Upper lobe of left lung (tissue), 6 donors: ENCODE data around the gene OR4X2. TPM values are rescaled to one million over a fixed set of nuclear protein-coding genes. Genes with fewer than 3 reads are reported as not detected.

Experiments
- ATAC-seq, 2 donors: fragments of 200-7000 bp; cut with Tn5 transposase; one replicate each; pipeline ENCODE4 v1.9.1; 2022; ENCODE audit warnings: mild to moderate bottlenecking in 2 of 2, moderate library complexity in 2 of 2; ENCODE audit not compliant: low FRiP score in 2 of 2
- DNase-seq, 2 donors: peaks; one replicate each; pipeline ENCODE4 v3.0.0-alpha.2; 2019 to 2020
- H3K27ac ChIP-seq, 4 donors: fragments of 200-600 bp; sonication (generic); one replicate each; pipeline ENCODE4 v1.5.1; 2016 to 2019
- H3K27me3 ChIP-seq, 4 donors: fragments of 200-600 bp; sonication (generic); one replicate each; pipeline ENCODE4 v1.5.1; 2017 to 2019
- H3K36me3 ChIP-seq, 4 donors: fragments of 200-600 bp; sonication (generic); one replicate each; pipeline ENCODE4 v1.5.1; 2016 to 2019
- H3K4me1 ChIP-seq, 4 donors: fragments of 200-600 bp; sonication (generic); one replicate each; pipeline ENCODE4 v1.5.1; 2018 to 2019
- H3K4me3 ChIP-seq, 4 donors: fragments of 200-600 bp; sonication (generic); one replicate each; pipeline ENCODE4 v1.5.1; 2017 to 2019; ENCODE audit warnings: mild to moderate bottlenecking in 2 of 4, moderate library complexity in 1 of 4
- H3K9me3 ChIP-seq, 4 donors: fragments of 200-600 bp; sonication (generic); one replicate each; pipeline ENCODE4 v1.5.1; 2018 to 2019
- EP300 ChIP-seq, 4 donors: sonication (generic); formaldehyde crosslinking; IDR thresholded peaks; one replicate each; pipeline ENCODE4 v1.5.1; 2017; ENCODE audit warnings: antibody characterized with exemption in 4 of 4, control low read depth in 2 of 4
- POLR2A ChIP-seq, 4 donors: fragments of 450-650 bp; IDR thresholded peaks; one replicate each; pipeline ENCODE4 v1.5.1; 2016 to 2017; ENCODE audit warnings: antibody characterized with exemption in 4 of 4, mild to moderate bottlenecking in 2 of 4
- POLR2AphosphoS5 ChIP-seq, 2 donors: sonication (generic); formaldehyde crosslinking; IDR thresholded peaks; one replicate each; pipeline ENCODE4 v1.5.1; 2017; ENCODE audit warnings: antibody characterized with exemption in 2 of 2
- WGBS, 2 donors: methylation state at CpG; one replicate each; pipeline ENCODE4 v1.1.5; 2017 to 2018; 5-methylcytosine and 5-hydroxymethylcytosine counted together
- total RNA-seq, 6 donors: library from RNA; depleted of rRNA in 4 of 6; stranded (reverse); fragments of >200 nt in 4 of 6; gene quantifications; one replicate each; pipeline versions ENCODE4 v1.1.0 to v1.2.1, GENCODE V29; 2016 to 2021
- TF ChIP-seq, protein P1 (sequence below), 6 experiments: fragments of 450-650 bp in 4 of 6; fragments of 200-600 bp in 2 of 6; sonication (generic) in 2 of 6; IDR thresholded peaks; one replicate each; pipeline ENCODE4 v1.5.1; 2016 to 2019; ENCODE audit warnings: antibody characterized with exemption in 6 of 6
- donor health status: DM: no; HTN: no; CAD: no; lungs with moderate emphysema.
- donor health status: DM: no; HTN: yes; CAD: no; lungs with severe emphysema.

Gene OR4X2
- total RNA-seq, 6 donors from 2014 or later = not detected

DNA sequence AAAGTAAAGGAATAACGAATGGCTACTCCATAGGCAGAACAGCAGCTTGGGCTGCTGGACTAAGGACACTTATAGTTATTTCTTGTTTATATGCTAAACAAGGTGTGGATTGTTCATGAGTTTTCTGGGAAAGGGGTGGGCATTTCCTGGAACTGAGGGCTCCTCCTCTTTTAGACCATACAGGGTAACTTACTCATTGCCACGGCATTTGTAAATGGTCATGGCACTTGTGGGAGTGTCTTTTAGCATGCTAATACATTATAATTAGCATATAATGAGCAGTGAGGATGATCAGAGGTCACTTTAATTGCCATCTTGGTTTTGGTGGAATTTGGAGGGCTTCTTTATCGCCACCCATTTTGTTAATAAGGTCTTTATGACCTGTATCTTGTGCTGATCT, 25.7 kb downstream of the OR4X2 start:
- H3K36me3 ChIP-seq = no peaks in the 10 kb centered on the region
- 53 to 79% methylated on average over 3 of the region's 3 CpGs for WGBS, 2 donors
- no peak overlapping the region for H3K27ac ChIP-seq
- H3K9me3 ChIP-seq = no peaks in the 10 kb centered on the region
- DNase-seq = no peak
- no peak for TF ChIP-seq POLR2AphosphoS5 (IDR thresholded peaks at IDR 0.05)
- TF ChIP-seq POLR2A (IDR thresholded peaks at IDR 0.05) = no peak
- TF ChIP-seq, protein P1, sequence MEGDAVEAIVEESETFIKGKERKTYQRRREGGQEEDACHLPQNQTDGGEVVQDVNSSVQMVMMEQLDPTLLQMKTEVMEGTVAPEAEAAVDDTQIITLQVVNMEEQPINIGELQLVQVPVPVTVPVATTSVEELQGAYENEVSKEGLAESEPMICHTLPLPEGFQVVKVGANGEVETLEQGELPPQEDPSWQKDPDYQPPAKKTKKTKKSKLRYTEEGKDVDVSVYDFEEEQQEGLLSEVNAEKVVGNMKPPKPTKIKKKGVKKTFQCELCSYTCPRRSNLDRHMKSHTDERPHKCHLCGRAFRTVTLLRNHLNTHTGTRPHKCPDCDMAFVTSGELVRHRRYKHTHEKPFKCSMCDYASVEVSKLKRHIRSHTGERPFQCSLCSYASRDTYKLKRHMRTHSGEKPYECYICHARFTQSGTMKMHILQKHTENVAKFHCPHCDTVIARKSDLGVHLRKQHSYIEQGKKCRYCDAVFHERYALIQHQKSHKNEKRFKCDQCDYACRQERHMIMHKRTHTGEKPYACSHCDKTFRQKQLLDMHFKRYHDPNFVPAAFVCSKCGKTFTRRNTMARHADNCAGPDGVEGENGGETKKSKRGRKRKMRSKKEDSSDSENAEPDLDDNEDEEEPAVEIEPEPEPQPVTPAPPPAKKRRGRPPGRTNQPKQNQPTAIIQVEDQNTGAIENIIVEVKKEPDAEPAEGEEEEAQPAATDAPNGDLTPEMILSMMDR (IDR thresholded peaks at IDR 0.05) = no peak
- TF ChIP-seq EP300 (IDR thresholded peaks at IDR 0.05) = no peak
- ATAC-seq = no peak
- H3K4me3 ChIP-seq = no peak overlapping the region
- H3K4me1 ChIP-seq = no peaks in the 10 kb centered on the region
- no peaks in the 10 kb centered on the region for H3K27me3 ChIP-seq

DNA sequence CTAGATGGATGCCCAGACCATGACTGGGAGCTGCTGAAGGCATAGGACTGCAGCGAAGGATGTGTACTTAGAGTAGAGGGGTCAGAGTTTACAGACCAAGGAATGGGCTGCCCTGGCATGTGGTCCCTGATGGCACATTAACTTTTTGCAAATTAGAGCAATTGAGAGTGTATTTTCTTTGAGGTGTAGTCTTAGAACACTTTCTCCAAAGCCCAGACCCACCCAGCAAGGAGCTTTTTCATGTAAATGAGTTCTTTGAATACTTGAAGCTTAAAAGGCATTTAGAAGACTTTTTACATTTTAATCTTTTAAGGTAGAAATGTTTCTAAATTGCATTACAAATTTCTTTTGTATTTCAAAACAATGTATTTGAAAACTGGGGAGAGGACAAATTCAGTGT, 27.7 kb downstream of the OR4X2 start:
- DNase-seq = no peak
- no peaks in the 10 kb centered on the region for H3K9me3 ChIP-seq
- H3K4me1 ChIP-seq = no peaks in the 10 kb centered on the region
- 20 to 31% methylated on average over 1 of the region's 1 CpG for WGBS, 2 donors
- no peaks in the 10 kb centered on the region for H3K36me3 ChIP-seq
- no peak overlapping the region for H3K4me3 ChIP-seq
- H3K27ac ChIP-seq = no peak overlapping the region
- ATAC-seq = no peak
- H3K27me3 ChIP-seq = no peaks in the 10 kb centered on the region
- TF ChIP-seq, protein P1 (IDR thresholded peaks at IDR 0.05) = no peak
- TF ChIP-seq POLR2A (IDR thresholded peaks at IDR 0.05) (no peak), EP300 (IDR thresholded peaks at IDR 0.05) (no peak), POLR2AphosphoS5 (IDR thresholded peaks at IDR 0.05) (no peak)

Other genes starting within 250 kb of the OR4X2 start
- gene OR4B1, start 28.3 kb upstream of the OR4X2 start, total RNA-seq = not detected
- not detected for gene OR4X1, start 18.8 kb downstream of the OR4X2 start, total RNA-seq
- gene OR4S1, start 61.1 kb downstream of the OR4X2 start, total RNA-seq = not detected
- gene OR4C3, start 79.8 kb downstream of the OR4X2 start, total RNA-seq = not detected
- not detected for gene OR4C5, start 121.4 kb downstream of the OR4X2 start, total RNA-seq
- not detected for gene OR4A47, start 243.7 kb downstream of the OR4X2 start, total RNA-seq